HEK293T (cell line): Measurements from ENCODE around the gene KREMEN2.

Experiments used
- FOXA1 ChIP-seq: fragments of 450-650 bp; IDR thresholded peaks from 2 replicates; pipeline ENCODE4 v1.6.1; 2016; ENCODE audit warnings: mild to moderate bottlenecking
- FOXK2 ChIP-seq: fragments of 450-650 bp; IDR thresholded peaks from 2 replicates; pipeline ENCODE4 v1.6.1; 2016; ENCODE audit warnings: mild to moderate bottlenecking
- FOXM1 ChIP-seq: fragments of 450-650 bp; IDR thresholded peaks from 2 replicates; pipeline ENCODE4 v1.6.1; 2017; ENCODE audit warnings: mild to moderate bottlenecking, borderline replicate concordance
- SP1 ChIP-seq: fragments of 450-650 bp; IDR thresholded peaks from 2 replicates; pipeline ENCODE4 v1.6.1; 2017
- SUZ12 ChIP-seq: fragments of 450-650 bp; IDR thresholded peaks from 2 replicates; pipeline ENCODE4 v1.6.1; 2016; ENCODE audit warnings: mild to moderate bottlenecking
- ZNF384 ChIP-seq: fragments of 450-650 bp; IDR thresholded peaks from 2 replicates; pipeline ENCODE4 v1.6.1; 2016
- TF ChIP-seq, protein P1 (sequence below): fragments of 450-650 bp; IDR thresholded peaks from 2 replicates; pipeline ENCODE4 v1.6.1; 2016

DNA sequence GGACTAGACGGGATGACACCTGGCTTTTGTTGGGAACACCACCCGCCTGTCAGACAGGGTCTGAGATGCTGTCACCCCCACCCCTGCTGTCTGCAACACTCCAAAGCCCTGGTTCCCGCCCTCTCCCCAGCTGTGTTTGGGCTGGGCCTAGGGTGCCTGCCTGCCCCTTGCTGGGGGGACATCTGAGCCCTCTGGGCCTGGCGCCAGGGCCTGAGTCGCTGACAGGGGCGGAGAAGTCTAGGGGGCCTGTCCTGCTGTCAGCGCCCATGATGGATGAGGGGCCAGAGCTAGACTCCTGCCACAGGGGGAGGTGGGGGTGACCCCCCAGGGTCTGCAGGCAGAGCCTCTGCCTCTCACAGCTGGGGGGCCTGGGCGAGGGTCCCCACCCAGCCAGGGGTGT lies 23.8 kb downstream of the KREMEN2 start:
- no peak for TF ChIP-seq SP1
- TF ChIP-seq ZNF384, result no peak
- TF ChIP-seq FOXM1, result no peak
- no peak for TF ChIP-seq SUZ12
- TF ChIP-seq FOXA1, result no peak
- TF ChIP-seq FOXK2, result no peak
- TF ChIP-seq, protein P1, sequence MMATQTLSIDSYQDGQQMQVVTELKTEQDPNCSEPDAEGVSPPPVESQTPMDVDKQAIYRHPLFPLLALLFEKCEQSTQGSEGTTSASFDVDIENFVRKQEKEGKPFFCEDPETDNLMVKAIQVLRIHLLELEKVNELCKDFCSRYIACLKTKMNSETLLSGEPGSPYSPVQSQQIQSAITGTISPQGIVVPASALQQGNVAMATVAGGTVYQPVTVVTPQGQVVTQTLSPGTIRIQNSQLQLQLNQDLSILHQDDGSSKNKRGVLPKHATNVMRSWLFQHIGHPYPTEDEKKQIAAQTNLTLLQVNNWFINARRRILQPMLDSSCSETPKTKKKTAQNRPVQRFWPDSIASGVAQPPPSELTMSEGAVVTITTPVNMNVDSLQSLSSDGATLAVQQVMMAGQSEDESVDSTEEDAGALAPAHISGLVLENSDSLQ, result peak; percentile 74
